ENCODE results near the gene TREX2.

TREX2 gene

DNA sequence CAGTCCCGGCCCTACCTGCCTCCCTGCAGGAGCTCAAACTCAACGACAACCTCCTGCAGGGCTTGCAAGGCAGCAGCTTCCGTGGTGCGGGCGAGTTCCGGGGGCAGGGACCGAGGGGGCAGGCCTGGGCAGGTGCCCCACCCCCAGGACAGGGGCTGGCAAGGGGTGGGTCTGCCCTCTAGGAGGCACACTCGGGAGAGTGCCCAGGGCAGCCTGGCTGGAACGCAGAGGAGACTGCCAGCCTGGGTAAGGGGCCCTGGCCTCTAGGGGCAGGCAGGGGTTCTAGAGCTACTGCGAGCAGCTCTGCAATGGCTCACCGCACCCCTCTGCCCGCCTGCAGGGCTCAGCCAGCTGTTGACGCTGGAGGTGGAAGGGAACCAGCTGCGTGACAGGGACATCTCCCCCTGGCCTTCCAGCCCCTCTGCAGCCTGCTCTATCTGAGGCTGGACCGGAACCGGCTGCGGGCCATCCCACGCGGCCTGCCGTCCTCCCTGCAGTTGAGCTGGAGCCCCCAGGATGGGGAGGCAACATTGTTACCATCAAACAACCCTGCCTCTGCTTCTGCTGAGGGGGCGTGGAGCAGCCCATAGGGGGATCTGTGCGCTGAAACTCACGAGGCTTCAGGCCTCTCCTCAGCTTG lies 36.6 kb upstream of the TREX2 start:
- H3K27ac Mint-ChIP-seq, result no peak overlapping the region
- H3K36me3 Mint-ChIP-seq, result no peaks in the 10 kb centered on the region
- H3K9me3 Mint-ChIP-seq (ENCODE audit: low read depth), result no peaks in the 10 kb centered on the region
- H3K27me3 Mint-ChIP-seq, result no peaks in the 10 kb centered on the region
- no peak overlapping the region for H3K4me3 Mint-ChIP-seq
- H3K4me1 Mint-ChIP-seq (ENCODE audit: low read depth), result no peaks in the 10 kb centered on the region

GRCh38 chrX:153481043-153481442 lies 35.2 kb upstream of the TREX2 start:
- no peaks in the 10 kb centered on the region for H3K4me1 Mint-ChIP-seq (ENCODE audit: low read depth)
- H3K36me3 Mint-ChIP-seq, result no peaks in the 10 kb centered on the region
- no peaks in the 10 kb centered on the region for H3K9me3 Mint-ChIP-seq (ENCODE audit: low read depth)
- no peaks in the 10 kb centered on the region for H3K27me3 Mint-ChIP-seq
- H3K4me3 Mint-ChIP-seq, result no peak overlapping the region
- H3K27ac Mint-ChIP-seq, result no peak overlapping the region

DNA sequence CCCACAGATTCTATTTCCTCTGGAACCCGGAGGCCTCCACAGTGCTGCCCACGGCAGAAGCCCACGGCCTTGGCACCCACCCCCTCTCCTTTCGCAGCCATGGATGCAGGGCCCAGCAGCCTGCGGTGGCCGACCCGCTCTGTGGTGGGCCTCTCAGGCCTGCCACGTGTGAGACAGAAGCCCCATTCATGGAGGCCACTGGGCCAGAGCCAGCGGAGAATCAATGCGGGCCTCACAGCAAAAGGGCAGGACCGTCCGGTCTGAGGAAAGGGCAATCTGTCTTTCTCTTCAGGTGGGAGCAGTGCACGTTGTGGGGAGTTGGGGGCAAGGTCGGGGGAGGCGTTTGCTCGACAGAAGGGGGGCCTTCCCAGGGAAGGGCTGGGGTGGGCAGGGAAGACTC lies 32.9 kb upstream of the TREX2 start:
- Mint-ChIP-seq H3K9me3 (ENCODE audit: low read depth) (no peaks in the 10 kb centered on the region), H3K4me3 (no peak overlapping the region), H3K4me1 (ENCODE audit: low read depth) (peaks cover 2% of the 10 kb centered on the region), H3K27me3 (no peaks in the 10 kb centered on the region), H3K36me3 (no peaks in the 10 kb centered on the region), H3K27ac (no peak overlapping the region)

DNA sequence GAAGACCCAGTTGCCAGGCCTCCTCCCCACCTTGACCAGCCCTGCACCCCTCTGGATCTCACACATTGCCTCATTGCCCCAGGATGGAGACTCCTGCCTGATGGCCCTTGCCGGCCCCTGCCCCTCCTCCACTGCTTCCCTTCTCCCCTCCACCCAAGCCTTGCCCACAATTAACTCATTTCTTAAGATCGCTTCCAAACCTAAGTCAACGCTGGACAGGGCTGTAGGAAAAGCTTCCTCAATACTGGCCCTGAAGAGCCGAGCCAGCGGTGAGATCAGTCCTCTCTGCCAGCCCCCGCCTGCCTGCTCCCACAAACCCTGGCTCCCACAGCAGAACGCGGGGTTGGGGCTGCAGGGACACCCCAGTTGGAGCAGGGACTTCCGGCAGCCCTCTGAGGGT lies 32.0 kb upstream of the TREX2 start:
- Mint-ChIP-seq H3K9me3 (ENCODE audit: low read depth) (no peaks in the 10 kb centered on the region), H3K4me3 (no peak overlapping the region), H3K27me3 (no peaks in the 10 kb centered on the region), H3K4me1 (ENCODE audit: low read depth) (peaks cover 2% of the 10 kb centered on the region), H3K36me3 (no peaks in the 10 kb centered on the region), H3K27ac (no peak overlapping the region)

DNA sequence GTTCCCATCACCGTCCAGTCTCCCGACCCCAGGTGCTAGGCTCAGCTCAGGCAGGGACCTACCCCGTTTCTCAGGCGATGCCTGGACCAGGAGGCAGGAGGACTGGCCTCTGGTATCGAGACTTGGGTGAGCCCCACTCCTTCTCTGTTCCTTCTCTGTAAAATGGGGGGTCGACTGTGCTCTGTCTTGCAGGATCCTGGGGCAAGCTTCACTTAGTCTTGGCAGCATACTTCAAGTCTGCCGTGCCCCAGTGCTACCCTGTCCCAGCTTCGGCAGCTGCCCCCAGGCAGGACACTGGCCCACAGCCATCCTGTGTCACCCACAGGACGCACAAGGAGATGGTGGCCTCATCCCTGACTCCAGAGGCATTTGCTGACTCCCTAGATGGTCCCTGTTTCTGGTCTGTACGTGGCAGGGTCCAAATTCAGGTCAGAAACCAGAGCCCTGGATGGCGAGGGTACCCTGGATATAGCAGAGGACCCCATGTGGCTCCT lies 31.6 kb upstream of the TREX2 start:
- Mint-ChIP-seq H3K27ac (no peak overlapping the region), H3K36me3 (no peaks in the 10 kb centered on the region), H3K4me3 (no peak overlapping the region), H3K4me1 (ENCODE audit: low read depth) (peaks cover 2% of the 10 kb centered on the region), H3K27me3 (no peaks in the 10 kb centered on the region), H3K9me3 (ENCODE audit: low read depth) (no peaks in the 10 kb centered on the region)

DNA sequence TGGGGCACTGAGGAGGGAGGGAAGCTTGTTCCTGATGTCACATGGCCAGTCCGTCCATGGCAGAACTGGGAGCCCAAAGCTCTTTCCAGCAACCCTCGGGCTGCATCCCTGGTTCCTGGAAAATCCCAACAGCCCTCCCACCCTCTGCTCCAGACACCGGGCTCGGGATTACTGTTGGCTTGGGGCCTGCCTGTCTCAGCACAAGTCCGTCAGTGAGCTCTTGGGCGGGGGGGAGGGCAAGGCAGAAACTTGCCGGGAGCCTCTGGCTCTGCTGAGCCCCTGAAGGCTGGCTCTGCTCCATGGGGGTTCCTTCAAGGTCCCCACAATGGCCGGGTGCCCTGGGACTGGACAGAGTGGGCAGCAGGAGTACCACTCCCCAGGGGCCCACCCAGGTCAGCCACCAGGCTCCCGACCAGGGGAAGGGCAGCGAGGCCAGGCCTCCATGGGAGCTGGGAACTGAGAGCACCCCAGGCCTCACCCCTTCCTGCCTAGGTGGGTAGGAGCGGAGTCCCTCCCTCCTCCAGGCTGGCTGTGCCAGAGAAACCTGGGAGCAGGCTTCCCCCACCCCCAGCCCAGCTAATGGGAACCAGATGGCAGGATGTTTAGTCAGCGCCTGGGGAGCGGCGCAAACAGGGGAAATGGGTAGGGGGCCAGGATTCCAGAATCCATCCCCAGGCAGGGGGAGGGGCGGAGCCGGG lies 31.0 kb upstream of the TREX2 start:
- H3K27me3 Mint-ChIP-seq, result no peaks in the 10 kb centered on the region
- no peaks in the 10 kb centered on the region for H3K9me3 Mint-ChIP-seq (ENCODE audit: low read depth)
- peaks cover 2% of the 10 kb centered on the region for H3K4me1 Mint-ChIP-seq (ENCODE audit: low read depth)
- no peak overlapping the region for H3K4me3 Mint-ChIP-seq
- no peaks in the 10 kb centered on the region for H3K36me3 Mint-ChIP-seq
- H3K27ac Mint-ChIP-seq, result no peak overlapping the region

GRCh38 chrX:153475751-153476281 lies 30.0 kb upstream of the TREX2 start:
- Mint-ChIP-seq H3K4me1 (ENCODE audit: low read depth) (peaks cover 2% of the 10 kb centered on the region), H3K9me3 (ENCODE audit: low read depth) (no peaks in the 10 kb centered on the region), H3K27me3 (no peaks in the 10 kb centered on the region), H3K36me3 (no peaks in the 10 kb centered on the region), H3K4me3 (no peak overlapping the region), H3K27ac (no peak overlapping the region)

DNA sequence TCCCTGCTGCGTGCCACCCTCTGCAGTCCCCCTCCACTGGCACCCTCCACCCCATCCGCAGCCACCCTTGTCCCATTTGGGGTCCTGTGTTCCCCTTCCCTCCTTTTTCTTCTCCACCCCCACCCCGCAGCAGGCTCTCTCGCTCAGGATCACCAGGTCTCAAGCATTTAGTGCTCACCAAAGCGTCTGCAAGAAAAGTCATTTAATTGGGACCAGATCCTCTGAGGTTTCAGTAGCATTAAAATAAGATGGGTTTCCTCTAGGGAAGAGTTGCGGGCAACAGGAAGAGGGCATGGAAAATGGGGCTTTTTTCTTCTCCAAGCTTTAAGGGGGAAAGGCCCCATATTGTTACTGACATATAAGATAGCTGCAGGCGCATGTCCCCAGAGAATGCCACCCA lies 29.4 kb upstream of the TREX2 start:
- H3K9me3 Mint-ChIP-seq (ENCODE audit: low read depth), result no peaks in the 10 kb centered on the region
- no peaks in the 10 kb centered on the region for H3K27me3 Mint-ChIP-seq
- H3K36me3 Mint-ChIP-seq, result no peaks in the 10 kb centered on the region
- no peak overlapping the region for H3K4me3 Mint-ChIP-seq
- H3K27ac Mint-ChIP-seq, result no peak overlapping the region
- H3K4me1 Mint-ChIP-seq (ENCODE audit: low read depth), result peaks cover 2% of the 10 kb centered on the region

DNA sequence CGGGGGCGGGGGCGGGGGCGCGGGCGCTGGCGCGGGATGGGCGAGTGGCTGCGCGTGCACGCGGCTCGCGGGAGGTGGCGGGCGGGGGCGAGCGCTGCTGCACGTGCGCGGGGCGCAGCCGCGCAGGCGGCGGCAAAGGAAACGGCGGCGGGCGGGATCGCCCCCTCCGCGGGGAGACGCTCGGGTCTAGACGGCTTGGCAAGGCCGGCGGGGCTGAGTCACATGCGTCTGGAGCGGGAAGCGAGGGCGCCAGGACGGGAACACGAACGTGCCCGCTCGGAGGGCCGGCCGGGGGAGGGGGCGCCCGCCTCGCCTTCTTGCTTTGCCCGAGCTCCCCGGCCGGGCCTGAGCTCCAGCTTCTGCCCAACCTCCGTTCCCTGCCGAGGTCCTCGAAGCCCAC lies 28.9 kb upstream of the TREX2 start:
- H3K4me3 Mint-ChIP-seq, result no peak overlapping the region

GRCh38 chrX:153474266-153474665 lies 28.4 kb upstream of the TREX2 start:
- peaks cover 2% of the 10 kb centered on the region for H3K4me1 Mint-ChIP-seq (ENCODE audit: low read depth)
- peak overlapping the region; percentile 7 for H3K4me3 Mint-ChIP-seq
- no peaks in the 10 kb centered on the region for H3K9me3 Mint-ChIP-seq (ENCODE audit: low read depth)
- H3K36me3 Mint-ChIP-seq, result no peaks in the 10 kb centered on the region
- peak overlapping the region; percentile 46 for H3K27ac Mint-ChIP-seq
- no peaks in the 10 kb centered on the region for H3K27me3 Mint-ChIP-seq

More for the DNA sequence above, 28.9 kb upstream of the TREX2 start:
- Mint-ChIP-seq H3K27ac (no peak overlapping the region), H3K9me3 (ENCODE audit: low read depth) (no peaks in the 10 kb centered on the region), H3K4me1 (ENCODE audit: low read depth) (peaks cover 2% of the 10 kb centered on the region), H3K36me3 (no peaks in the 10 kb centered on the region), H3K27me3 (no peaks in the 10 kb centered on the region)

GRCh38 chrX:153473126-153473525 lies 27.3 kb upstream of the TREX2 start:
- Mint-ChIP-seq H3K27ac (no peak overlapping the region), H3K4me3 (no peak overlapping the region), H3K9me3 (ENCODE audit: low read depth) (no peaks in the 10 kb centered on the region), H3K27me3 (no peaks in the 10 kb centered on the region), H3K36me3 (no peaks in the 10 kb centered on the region), H3K4me1 (ENCODE audit: low read depth) (peaks cover 5% of the 10 kb centered on the region)

- Mint-ChIP-seq H3K4me3 (no peak overlapping the region), H3K36me3 (no peaks in the 10 kb centered on the region), H3K27ac (no peak overlapping the region), H3K4me1 (ENCODE audit: low read depth) (peaks cover 11% of the 10 kb centered on the region), H3K27me3 (no peaks in the 10 kb centered on the region), H3K9me3 (ENCODE audit: low read depth) (no peaks in the 10 kb centered on the region)
Measured at GRCh38 chrX:153471663-153472280, 25.9 kb upstream of the TREX2 start.

DNA sequence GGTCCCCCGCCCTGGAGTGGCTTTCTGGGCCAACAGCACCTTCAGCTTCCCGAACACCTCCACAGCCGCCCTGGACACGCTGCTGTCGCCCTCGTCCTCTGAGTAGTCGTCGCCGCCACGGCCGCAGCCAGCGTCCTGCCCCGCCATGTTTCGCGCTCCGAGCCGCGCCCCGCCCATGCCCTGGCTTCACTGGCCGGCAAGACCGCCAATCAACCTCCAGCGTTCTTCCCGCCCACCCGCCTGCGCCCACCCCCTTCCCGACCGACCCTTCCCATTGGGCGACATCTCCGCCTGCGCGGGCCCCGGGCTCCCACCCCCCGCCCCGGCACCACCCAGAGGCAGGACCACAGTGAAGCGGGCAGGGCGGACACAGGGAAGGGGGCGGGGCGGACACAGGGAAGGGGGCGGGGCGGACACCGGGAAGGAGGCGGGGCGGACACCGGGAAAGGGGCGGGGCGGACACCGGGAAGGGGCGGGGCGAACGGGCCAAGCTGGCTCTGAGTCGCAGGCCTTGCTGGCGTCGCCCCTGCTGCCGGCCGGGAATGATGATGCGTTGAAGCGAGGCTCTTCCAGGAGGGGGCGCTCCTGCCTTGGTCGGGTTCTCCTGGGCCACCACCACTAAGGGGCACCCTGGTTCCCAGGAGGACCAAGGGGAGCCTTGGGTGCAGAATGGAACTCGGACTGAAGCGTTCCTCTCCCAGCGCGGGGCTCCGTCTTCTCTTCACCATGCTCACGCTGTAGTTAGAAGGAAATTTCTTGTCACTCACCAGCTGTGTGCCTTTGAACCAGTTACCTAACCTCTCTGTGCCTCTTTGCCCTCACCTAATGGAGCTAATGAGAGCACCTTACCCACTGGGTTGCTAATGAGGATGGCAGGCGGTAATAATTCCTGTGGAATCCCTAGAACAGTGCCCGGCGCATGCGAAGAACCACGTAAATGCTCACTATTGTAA lies 24.8 kb upstream of the TREX2 start, which contains the start of gene HAUS7:
TSS of gene HAUS7 (minus strand) at position 166 of the 953 bp plus-strand sequence. CDS start at position 147, 19 bp downstream.
- Mint-ChIP-seq H3K4me1 (ENCODE audit: low read depth) (peaks cover 9% of the 10 kb centered on the region), H3K36me3 (no peaks in the 10 kb centered on the region), H3K4me3 (peak within 1 kb of the TSS; percentile 84), H3K27ac (peak within 1 kb of the TSS; percentile 73), H3K9me3 (ENCODE audit: low read depth) (no peaks in the 10 kb centered on the region), H3K27me3 (no peaks in the 10 kb centered on the region)

DNA sequence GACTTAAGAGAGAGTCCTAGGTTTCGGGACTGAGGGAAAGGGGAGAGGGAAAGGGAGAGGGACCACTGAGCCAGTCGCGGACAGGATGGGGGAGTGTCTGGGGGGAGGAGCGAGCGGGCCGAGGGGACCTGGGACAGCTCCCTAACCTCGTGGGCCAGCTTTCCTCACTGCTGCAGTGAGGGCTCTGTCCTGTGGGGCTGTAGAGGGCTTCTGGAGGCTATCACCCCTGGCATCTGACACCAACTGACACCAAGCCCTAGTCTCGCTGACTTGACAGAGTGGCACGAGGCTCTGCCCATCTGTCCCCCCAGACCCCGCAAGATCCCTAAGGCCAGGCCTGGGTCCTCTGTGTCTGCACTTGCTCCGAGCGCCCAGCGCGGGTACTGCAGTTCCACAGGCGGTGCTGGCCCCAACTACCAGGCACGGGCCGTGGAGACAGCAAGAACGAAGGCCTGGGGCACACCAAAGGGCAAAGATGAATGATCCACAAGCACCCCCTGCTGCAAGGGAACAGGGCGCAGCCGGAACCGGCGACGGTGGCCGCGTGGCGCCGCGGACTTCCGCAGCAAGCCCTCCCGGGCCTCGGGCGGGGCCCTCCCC lies 24.1 kb upstream of the TREX2 start:
- H3K27ac Mint-ChIP-seq, result peak overlapping the region; percentile 73
- no peaks in the 10 kb centered on the region for H3K27me3 Mint-ChIP-seq
- peak overlapping the region; percentile 84 for H3K4me3 Mint-ChIP-seq
- no peaks in the 10 kb centered on the region for H3K9me3 Mint-ChIP-seq (ENCODE audit: low read depth)
- H3K4me1 Mint-ChIP-seq (ENCODE audit: low read depth), result peaks cover 9% of the 10 kb centered on the region
- no peaks in the 10 kb centered on the region for H3K36me3 Mint-ChIP-seq
